ENCODE data around the gene C2CD3. TPM values are rescaled to one million over a fixed set of nuclear protein-coding genes. Genes with fewer than 3 reads are reported as not detected.

C2CD3 gene
- total and polyA plus RNA-seq, 9 of the 15 experiments (the other 6 are each of a cell fraction or from before 2014, with no cell fraction given) = 4.4 to 20.2 (median 15.4) TPM

GRCh38 chr11:74168838-74169237 lies 2.0 kb downstream of the C2CD3 start:
- H3K4me1 ChIP-seq (replicated peaks in 1 of 2; ENCODE audit: control insufficient read depth in 2 of 2, insufficient read depth in 2 of 2, low read length in 2 of 2) = peaks cover 3 to 7% of the 10 kb centered on the region in 2 experiments; a peak in 3 of 5 replicates
- intact Hi-C loops (cut with micrococcal nuclease) = no loop called here
- H3K79me2 ChIP-seq (ENCODE audit: control insufficient read depth, insufficient read depth, low read length) = peaks cover 49% of the 10 kb centered on the region
- BruUV-seq (replicated peaks) = no TSS peak
- no peaks in the 10 kb centered on the region for H3K9me1 ChIP-seq (ENCODE audit: control insufficient read depth, insufficient read depth, low read length)
- H3K4me3 ChIP-seq = no peak overlapping the region
- no peak overlapping the region for H2AFZ ChIP-seq (ENCODE audit: low read depth, low read length)
- no peak overlapping the region for H3K4me2 ChIP-seq (ENCODE audit: insufficient read depth, low read length)
- no peak for ATAC-seq
- in situ Hi-C loops (cut with MboI) = no loop called here
- no peak for FAIRE-seq
- DNase-seq (ENCODE audit: extremely low read depth in 1 of 4, low spot score in 3 of 4) = no peak
- ChIA-PET CTCF (ENCODE audit: low intra/inter-chr PET ratio) (no interaction called here), POLR2A (no interaction called here)
- no peaks in the 10 kb centered on the region for H3K27me3 ChIP-seq (ENCODE audit: control insufficient read depth in 2 of 2, insufficient read depth in 2 of 2, low read length in 2 of 2)
- no peaks in the 10 kb centered on the region for H3K9me3 ChIP-seq (replicated peaks; ENCODE audit: control insufficient read depth, insufficient read depth, low read depth, low read length)
- WGBS (ENCODE audit: insufficient coverage, low coverage, missing lambda C conversion rate) = 7% methylated on average over 3 of the region's 3 CpGs
- peaks cover 40% of the 10 kb centered on the region for H3K36me3 ChIP-seq (ENCODE audit: control insufficient read depth, insufficient read depth, low read length)
- H4K20me1 ChIP-seq (replicated peaks; ENCODE audit: control insufficient read depth, insufficient read depth, low read length) = no peaks in the 10 kb centered on the region
- no peak overlapping the region for H3K27ac ChIP-seq (ENCODE audit: extremely low read depth, low read depth, low read length)
- H3K9ac ChIP-seq (ENCODE audit: insufficient read depth in 1 of 2, low read depth in 2 of 2, low read length in 2 of 2) = peak overlapping the region in 1 of 2 experiments; percentile 86; a peak in 1 of 4 replicates
- no peak for TF ChIP-seq ZNF512 (tag; IDR thresholded peaks at IDR 0.05)
- no peak for TF ChIP-seq CCAR2 (IDR thresholded peaks at IDR 0.05; ENCODE audit: low read depth, low read length)
- TF ChIP-seq HNRNPUL1 (IDR thresholded peaks at IDR 0.05; ENCODE audit: low read length) = no peak
- TF ChIP-seq ZNF696 (CRISPR knock-in tag; conservative IDR thresholded peaks at IDR 0.05) = no peak
- peak; percentile 74 for TF ChIP-seq CEBPB (tag; IDR thresholded peaks at IDR 0.05)
- TF ChIP-seq TFAM (CRISPR knock-in tag; conservative IDR thresholded peaks at IDR 0.05) = no peak
- TF ChIP-seq DIDO1 (tag; IDR thresholded peaks at IDR 0.05; ENCODE audit: low read depth) = no peak
- no peak for TF ChIP-seq XRCC3 (IDR thresholded peaks at IDR 0.05)
- TF ChIP-seq ZNF507 (tag; conservative IDR thresholded peaks at IDR 0.05) = no peak
- TF ChIP-seq SIRT6 (IDR thresholded peaks at IDR 0.05; ENCODE audit: low read depth, low read length) = no peak
- TF ChIP-seq ETV6 (IDR thresholded peaks at IDR 0.05; ENCODE audit: borderline replicate concordance in 1 of 2, low read depth in 2 of 2, low read length in 1 of 2) = no peak
- no peak for TF ChIP-seq ETV6 (CRISPR knock-in tag; IDR thresholded peaks at IDR 0.05; ENCODE audit: borderline replicate concordance)
- peak; percentile 33; the same call in 1 of the 2 replicates for TF ChIP-seq POLR2H (tag; IDR thresholded peaks at IDR 0.05; ENCODE audit: low read depth)
- TF ChIP-seq ZBTB5 (IDR thresholded peaks at IDR 0.05) = no peak
- TF ChIP-seq E2F1 (CRISPR knock-in tag; IDR thresholded peaks at IDR 0.05) = no peak
- TF ChIP-seq FUS (optimal IDR thresholded peaks at IDR 0.05; ENCODE audit: low read depth, low read length) = no peak
- no peak for TF ChIP-seq CEBPG (CRISPR knock-in tag; IDR thresholded peaks at IDR 0.05)
- peak; percentile 60 to 76 for TF ChIP-seq CEBPG (tag; conservative IDR thresholded peaks at IDR 0.05 in 1 of 2, IDR thresholded peaks at IDR 0.05 in 1 of 2)
- TF ChIP-seq ZNF311 (CRISPR knock-in tag; IDR thresholded peaks at IDR 0.05) = no peak
